Measurements from ENCODE around the gene HCK.

The HCK gene

GRCh38 chr20:32110173-32110704, 58.2 kb downstream of the HCK start:
- no peak for TF ChIP-seq CTCF (IDR thresholded peaks at IDR 0.05; ENCODE audit: low read depth, low read length)
- DNase-seq (ENCODE audit: low read depth in 2 of 2): no peak
- H3K4me3 ChIP-seq (replicated peaks in 1 of 2; ENCODE audit: low read depth in 2 of 2, low read length in 2 of 2): peak overlapping the region; percentile 96

- no peak for DNase-seq (ENCODE audit: low read depth in 2 of 2)
- peak overlapping the region; percentile 96 for H3K4me3 ChIP-seq (replicated peaks in 1 of 2; ENCODE audit: low read depth in 2 of 2, low read length in 2 of 2)
- TF ChIP-seq CTCF (IDR thresholded peaks at IDR 0.05; ENCODE audit: low read depth, low read length): no peak
These were observed 58.7 kb downstream of the HCK start for GRCh38 chr20:32110727-32111126.

- TF ChIP-seq CTCF (IDR thresholded peaks at IDR 0.05; ENCODE audit: low read depth, low read length): no peak
- DNase-seq (ENCODE audit: low read depth in 2 of 2): no peak
- no peak overlapping the region for H3K4me3 ChIP-seq (replicated peaks in 1 of 2; ENCODE audit: low read depth in 2 of 2, low read length in 2 of 2)
These were observed 59.2 kb downstream of the HCK start for GRCh38 chr20:32111156-32111686.

- no peak overlapping the region for H3K4me3 ChIP-seq (replicated peaks in 1 of 2; ENCODE audit: low read depth in 2 of 2, low read length in 2 of 2)
- TF ChIP-seq CTCF (IDR thresholded peaks at IDR 0.05; ENCODE audit: low read depth, low read length): no peak
- DNase-seq (ENCODE audit: low read depth in 2 of 2): no peak
These were observed 59.7 kb downstream of the HCK start for GRCh38 chr20:32111753-32112152.

GRCh38 chr20:32112841-32113240, 60.8 kb downstream of the HCK start:
- no peak for DNase-seq (ENCODE audit: low read depth in 2 of 2)
- no peak for TF ChIP-seq CTCF (IDR thresholded peaks at IDR 0.05; ENCODE audit: low read depth, low read length)
- no peak overlapping the region for H3K4me3 ChIP-seq (replicated peaks in 1 of 2; ENCODE audit: low read depth in 2 of 2, low read length in 2 of 2)

GRCh38 chr20:32113591-32114260, 61.7 kb downstream of the HCK start:
- TF ChIP-seq CTCF (IDR thresholded peaks at IDR 0.05; ENCODE audit: low read depth, low read length): no peak
- DNase-seq (ENCODE audit: low read depth in 2 of 2): no peak
- no peak overlapping the region for H3K4me3 ChIP-seq (replicated peaks in 1 of 2; ENCODE audit: low read depth in 2 of 2, low read length in 2 of 2)
